Stimulated activated CD8-positive, alpha-beta memory T cell treated with anti-CD3 and anti-CD28 coated beads, Interleukin-7, amount 100 ng/mL, for 1 hour (primary cell): ENCODE data around the gene GET4.
"Not testable (repeated sequence)": the region's sequence is repeated elsewhere in the genome, so short reads cannot be mapped to it uniquely, and the experiment has no call there.

Experiments used
- DNase-seq, 2 donors: peaks; one replicate each; pipeline ENCODE4 v3.0.0-alpha.2; 2020; ENCODE audit warnings: low read depth in 2 of 2

GET4 gene

DNA sequence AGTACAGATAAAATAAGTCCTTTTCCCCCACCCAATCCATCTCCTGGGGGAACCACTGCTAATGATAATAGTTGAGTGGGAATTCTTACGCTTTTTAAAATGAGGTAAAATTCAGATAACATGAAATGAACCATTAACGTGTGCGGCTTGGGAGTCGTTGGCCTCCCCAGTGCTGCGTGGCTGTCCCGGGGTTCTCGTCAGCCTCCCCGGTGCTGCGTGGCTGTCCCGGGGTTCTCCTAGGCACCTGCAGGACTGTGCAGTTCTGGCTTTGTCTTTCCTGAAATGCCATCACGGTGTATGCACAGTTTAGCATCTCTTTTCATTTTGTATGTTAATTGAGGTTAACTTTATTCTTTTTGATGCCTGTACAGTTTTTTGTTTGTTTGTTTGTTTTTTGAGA is 30.6 kb upstream of the GET4 start:
- no peak for DNase-seq

GRCh38 chr7:846958-847650 is 29.2 kb upstream of the GET4 start:
- not testable (repeated sequence) for DNase-seq

DNA sequence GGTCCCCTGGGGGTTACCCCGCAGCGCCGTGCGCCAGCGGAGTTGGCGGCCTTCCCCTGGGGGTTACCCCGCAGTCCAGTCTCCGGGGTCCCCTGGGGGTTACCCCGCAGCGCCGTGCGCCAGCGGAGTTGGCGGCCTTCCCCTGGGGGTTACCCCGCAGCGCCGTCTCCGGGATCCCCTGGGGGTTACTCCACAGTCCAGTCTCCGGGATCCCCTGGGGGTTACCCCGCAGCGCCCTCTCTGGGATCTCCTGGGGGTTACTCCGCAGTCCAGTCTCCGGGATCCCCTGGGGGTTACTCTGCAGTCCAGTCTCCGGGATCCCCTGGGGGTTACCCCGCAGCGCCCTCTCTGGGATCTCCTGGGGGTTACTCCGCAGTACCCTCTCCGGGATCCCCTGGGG is 28.6 kb upstream of the GET4 start:
- DNase-seq: not testable (repeated sequence)

- DNase-seq: no peak
Measured at GRCh38 chr7:849145-849544, 27.2 kb upstream of the GET4 start.

GRCh38 chr7:849781-850180 is 26.6 kb upstream of the GET4 start:
- no peak for DNase-seq

GRCh38 chr7:851204-851603 is 25.1 kb upstream of the GET4 start:
- DNase-seq: no peak

DNA sequence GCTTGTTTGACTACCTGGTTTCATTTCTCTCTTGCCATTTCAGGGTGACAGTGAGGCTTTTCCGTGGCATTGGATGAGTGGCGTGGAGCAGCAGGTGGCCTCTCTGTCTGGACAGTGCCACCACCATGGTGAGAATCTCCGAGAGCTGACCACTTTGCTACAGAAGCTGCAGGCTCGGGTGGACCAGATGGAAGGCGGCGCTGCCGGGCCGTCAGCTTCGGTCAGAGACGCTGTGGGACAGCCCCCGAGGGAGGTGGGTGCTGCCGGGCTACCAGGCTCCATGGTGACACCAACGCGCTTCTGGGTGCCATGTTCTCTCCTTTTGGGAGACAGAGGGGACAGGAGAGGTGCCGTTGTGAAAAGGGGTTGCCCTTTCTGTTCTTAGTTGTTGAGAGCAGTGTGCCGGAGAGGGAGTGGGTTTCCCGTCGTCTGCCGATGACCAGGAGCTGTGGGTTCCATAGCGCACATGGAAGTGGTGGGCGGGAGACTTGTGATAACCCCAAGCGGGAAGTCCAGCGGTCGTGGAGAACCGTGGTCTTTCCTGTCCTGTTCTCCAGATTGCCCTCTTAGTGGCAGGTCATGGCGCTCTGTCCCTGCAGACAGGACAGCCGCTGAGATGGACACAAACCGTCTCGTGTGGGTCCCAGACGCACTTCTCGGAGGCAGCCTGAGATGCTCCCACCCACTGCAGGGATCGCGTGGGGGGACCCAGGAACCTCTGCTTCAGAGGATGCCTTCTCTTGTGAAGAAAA is 22.8 kb upstream of the GET4 start:
- no peak for DNase-seq

DNA sequence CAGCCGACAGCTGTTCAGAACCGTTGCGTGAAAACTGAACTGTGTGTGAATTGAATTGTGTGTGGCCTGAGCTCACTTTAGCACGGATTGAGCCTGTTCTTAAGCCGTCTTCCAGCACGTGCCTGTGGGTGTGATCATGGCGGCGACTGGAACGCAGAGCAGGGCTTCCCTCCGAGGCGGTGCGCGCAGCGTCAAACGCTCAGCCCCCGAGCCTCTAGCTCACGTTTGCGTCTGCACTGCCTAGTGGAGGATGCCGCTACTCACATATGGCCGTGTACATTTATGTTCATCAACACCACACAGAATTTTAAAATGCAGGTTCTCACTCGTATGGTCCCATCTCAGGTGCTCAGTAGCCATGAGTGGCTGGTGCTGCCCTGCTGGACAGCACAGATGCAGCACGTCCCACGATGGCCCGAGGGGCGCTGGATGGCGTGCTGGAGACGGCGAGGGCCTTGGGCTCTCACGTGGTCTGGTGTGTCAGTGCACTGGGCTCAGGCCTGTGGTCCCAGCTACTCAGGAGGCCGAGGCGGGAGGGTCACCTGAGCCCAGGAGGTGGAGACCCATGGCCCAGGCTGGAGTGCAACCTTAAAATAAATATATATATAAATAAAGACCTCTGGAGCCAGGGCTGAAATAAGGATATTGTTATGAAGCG is 22.1 kb upstream of the GET4 start:
- DNase-seq: no peak

- DNase-seq: no peak
Measured at GRCh38 chr7:855686-856369, 20.5 kb upstream of the GET4 start.

DNA sequence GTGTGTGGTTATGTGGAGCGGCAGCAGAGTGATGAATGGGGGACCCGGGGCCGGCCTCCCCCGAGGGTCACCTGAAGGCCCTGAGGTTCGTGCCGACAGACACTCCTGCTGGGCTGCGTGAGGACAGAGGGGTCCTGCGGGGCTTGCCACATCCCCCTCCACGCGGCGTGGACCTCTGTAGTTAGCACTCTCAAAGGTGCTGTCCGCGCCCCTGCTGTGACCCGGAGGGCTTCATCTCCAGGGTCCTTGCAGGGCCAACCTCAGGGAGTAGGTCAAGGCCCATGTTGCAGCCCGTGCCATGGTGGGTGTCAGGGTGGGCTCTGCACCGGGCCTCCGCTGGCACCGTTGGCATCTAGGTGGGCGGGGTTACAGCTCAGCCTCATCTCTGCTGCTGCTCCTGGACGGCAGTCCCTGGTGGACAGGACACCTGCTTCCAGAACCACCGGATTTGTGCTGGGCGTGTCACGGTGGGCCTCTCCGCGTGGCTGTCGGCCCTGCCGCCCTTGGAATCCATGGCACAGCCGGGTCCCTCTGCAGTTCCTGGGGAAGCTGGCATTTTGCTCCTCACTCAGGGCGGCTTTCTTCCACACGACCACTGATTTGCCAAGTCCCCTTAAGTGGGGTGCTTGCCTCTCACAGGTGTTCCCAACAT is 19.8 kb upstream of the GET4 start:
- DNase-seq: no peak

DNA sequence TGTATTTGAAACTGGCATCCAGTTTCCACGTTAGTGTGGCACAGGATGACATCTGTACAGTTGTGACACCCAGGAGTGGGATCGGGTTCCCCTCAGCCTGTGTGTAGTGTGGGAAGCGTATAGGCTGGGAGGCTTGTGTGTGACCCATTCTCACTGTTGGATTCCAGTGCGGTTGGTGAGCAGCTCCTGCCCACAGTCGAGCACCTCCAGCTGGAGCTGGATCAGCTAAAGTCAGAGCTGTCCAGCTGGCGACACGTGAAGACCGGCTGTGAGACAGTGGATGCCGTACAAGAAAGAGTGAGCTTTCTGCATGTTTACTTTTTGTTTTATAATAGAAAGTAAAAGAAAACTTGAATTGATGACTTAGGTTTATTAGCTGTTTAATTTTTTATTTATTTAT is 18.7 kb upstream of the GET4 start:
- no peak for DNase-seq

DNA sequence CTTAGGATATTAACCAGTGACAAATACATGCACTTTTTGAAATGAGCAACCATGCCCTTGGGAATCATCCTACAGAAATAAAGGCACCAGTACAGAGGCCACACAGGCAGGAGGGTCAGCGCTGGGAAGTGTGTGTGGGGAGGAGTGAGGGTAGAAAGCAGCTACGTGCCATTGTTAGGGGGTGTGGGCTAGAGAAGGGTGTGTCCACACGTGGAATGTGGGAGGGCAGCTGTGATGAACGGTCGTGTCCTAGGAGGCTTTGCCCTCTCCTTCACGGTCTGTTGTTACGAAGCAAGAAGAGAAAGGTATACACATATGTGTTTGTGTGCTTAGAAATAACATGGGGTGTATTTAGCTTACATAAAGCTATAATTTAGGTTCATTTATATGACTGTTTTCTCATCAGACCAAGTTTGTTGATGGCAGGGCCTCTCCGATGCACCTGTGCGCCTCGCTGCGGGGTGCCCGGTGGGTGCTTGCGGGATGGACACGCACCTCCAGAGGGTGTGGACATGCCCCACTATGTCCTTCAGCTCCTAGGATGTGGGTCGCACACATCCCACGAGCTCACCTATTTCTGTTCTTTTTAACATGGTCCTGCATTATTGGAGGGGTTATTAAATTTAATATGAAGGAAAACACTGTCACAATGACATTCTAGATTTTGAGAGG is 16.9 kb upstream of the GET4 start:
- no peak for DNase-seq

DNA sequence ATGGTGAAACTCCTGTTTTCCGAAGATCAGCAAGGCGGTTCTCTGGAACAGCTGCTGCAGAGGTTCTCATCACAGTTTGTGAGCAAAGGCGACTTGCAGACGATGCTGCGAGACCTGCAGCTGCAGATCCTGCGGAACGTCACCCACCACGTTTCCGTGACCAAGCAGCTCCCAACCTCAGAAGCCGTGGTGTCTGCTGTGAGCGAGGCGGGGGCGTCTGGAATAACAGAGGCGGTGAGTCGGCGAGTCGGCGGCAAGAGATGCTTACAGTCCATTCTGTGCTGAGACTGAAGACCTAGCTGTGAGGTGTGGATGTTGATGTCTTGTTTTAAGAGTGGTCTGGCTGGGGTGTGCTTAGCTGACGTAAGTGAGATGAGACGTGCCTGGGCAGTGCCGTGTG is 16.2 kb upstream of the GET4 start:
- no peak for DNase-seq

DNA sequence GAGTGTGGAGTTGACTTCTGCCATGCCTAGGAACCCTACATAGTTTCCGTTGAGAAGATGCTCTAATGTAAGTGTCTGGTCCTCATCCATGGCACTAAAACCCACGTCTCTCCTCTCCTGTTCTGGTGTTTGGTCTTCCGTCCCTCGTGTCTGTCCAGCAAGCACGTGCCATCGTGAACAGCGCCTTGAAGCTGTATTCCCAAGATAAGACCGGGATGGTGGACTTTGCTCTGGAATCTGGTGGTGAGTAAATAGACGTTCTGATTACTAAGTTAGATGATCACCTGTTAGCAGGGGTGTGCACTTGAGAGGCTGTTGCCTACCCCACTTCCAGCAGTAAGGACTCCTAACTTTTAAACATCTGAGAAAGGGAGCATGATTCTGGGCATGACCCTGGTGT is 15.1 kb upstream of the GET4 start:
- DNase-seq: no peak

DNA sequence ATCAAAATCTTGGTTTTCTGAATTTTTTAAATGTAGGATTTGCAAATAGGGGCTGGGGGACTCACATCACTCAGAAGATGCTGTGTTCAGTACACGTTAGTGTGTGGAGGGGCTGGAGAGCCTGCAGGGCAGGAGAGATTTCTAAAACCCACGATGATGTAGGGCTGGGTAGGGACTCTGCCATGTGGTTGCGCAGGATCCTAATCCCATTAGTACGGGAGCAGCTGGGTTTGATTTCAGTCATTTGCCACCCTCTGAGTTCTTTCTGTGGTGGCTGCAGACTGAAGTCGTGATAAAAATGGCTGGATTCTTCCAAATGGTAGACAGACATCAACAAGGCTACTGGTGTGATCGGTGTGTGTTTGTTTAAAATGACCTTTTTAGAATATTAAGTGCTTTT is 14.2 kb upstream of the GET4 start:
- no peak for DNase-seq

GRCh38 chr7:863106-863505 is 13.2 kb upstream of the GET4 start:
- no peak for DNase-seq

DNA sequence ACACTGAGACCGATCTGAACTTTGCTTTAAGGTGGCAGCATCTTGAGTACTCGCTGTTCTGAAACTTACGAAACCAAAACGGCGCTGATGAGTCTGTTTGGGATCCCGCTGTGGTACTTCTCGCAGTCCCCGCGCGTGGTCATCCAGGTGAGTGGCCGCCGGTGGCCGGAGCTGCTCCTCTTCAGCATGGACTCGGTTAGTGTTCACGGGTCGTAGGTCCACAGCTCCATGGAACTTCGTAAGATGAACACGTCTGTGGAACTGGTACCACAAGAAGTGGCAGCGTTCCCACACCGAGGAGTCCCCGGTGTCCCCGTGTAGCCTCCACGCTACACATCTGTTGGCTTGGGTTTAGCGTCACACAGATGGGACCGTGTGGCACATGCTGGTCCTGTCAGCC is 10.4 kb upstream of the GET4 start:
- DNase-seq: no peak

GRCh38 chr7:867001-867405 is 9.4 kb upstream of the GET4 start:
- DNase-seq: no peak

- DNase-seq: no peak
Measured at GRCh38 chr7:867406-868188, 8.8 kb upstream of the GET4 start.

DNA sequence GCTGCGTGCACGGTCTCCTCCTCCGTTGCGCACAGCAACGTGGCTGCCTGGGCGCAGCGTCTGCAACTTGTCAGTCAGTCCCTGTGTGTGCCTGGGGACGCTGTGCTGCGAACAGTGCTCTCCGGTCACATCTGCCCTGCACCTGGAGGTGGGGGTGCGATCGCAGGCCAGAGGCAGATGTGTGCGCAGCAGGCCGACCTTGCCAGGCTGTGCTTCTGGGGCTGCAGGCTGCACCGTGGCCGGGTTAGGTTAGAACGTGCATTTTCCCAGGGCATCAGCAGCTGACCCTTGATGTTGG is 8.2 kb upstream of the GET4 start:
- no peak for DNase-seq

DNA sequence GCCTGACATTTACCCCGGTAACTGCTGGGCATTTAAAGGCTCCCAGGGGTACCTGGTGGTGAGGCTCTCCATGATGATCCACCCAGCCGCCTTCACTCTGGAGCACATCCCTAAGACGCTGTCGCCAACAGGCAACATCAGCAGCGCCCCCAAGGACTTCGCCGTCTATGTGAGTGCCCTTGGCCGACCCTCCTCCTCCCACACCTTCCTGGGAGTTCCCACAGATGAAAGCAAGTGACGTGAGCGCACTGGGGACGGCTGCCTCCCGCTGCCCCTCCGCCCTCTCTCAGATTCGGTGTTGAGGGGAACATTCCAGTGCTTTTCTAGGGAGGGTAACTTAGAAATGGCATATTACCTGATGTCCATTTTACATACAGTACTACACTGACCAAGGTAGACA is 7.0 kb upstream of the GET4 start:
- DNase-seq: no peak
